RWPE2 (cell line): ENCODE measurements around the gene KIAA1217.

Experiments
- ATAC-seq: fragments of 200-7000 bp; cut with Tn5 transposase; 3 replicates; pipeline ENCODE4 v1.9.1; 2021; ENCODE audit warnings: low read depth
- DNase-seq: peaks from one replicate; pipeline ENCODE4 v3.0.0-alpha.2; 2020; ENCODE audit warnings: low spot score
- H3K27ac ChIP-seq: fragments of 450-650 bp; 2 replicates; pipeline ENCODE4 v1.5.1; 2017; ENCODE audit warnings: mild to moderate bottlenecking; ENCODE audit not compliant: poor library complexity, severe bottlenecking
- H3K27me3 ChIP-seq: fragments of 250-450 bp; sonication (Bioruptor Pico); 2 replicates; pipeline ENCODE4 v1.5.1; 2021; ENCODE audit warnings: mild to moderate bottlenecking, moderate library complexity; ENCODE audit not compliant: insufficient read depth, poor library complexity, severe bottlenecking
- H3K36me3 ChIP-seq: fragments of 250-450 bp; sonication (Bioruptor Pico); 2 replicates; pipeline ENCODE4 v1.5.1; 2020; ENCODE audit warnings: low read depth, mild to moderate bottlenecking, moderate library complexity
- H3K4me1 ChIP-seq: fragments of 250-450 bp; sonication (Bioruptor Pico); 2 replicates; pipeline ENCODE4 v1.5.1; 2021; ENCODE audit warnings: mild to moderate bottlenecking, moderate library complexity; ENCODE audit not compliant: insufficient read depth, poor library complexity, severe bottlenecking
- H3K4me3 ChIP-seq: fragments of 250-450 bp; sonication (Bioruptor Pico); 2 replicates; pipeline ENCODE4 v1.5.1; 2021; ENCODE audit warnings: mild to moderate bottlenecking, moderate library complexity; ENCODE audit not compliant: severe bottlenecking
- H3K9me3 ChIP-seq: fragments of 250-450 bp; sonication (Bioruptor Pico); 2 replicates; pipeline ENCODE4 v1.5.1; 2021; ENCODE audit warnings: mild to moderate bottlenecking, moderate library complexity; ENCODE audit not compliant: severe bottlenecking
- CTCF ChIP-seq: fragments of 450-650 bp; IDR thresholded peaks from one replicate; pipeline ENCODE4 v1.5.1; 2017; ENCODE audit warnings: mild to moderate bottlenecking, moderate library complexity; ENCODE audit not compliant: poor library complexity, severe bottlenecking

KIAA1217 gene

GRCh38 chr10:24213881-24214280 lies 4.9 kb downstream of the KIAA1217 start:
- no peak for DNase-seq
- no peaks in the 10 kb centered on the region for H3K27me3 ChIP-seq
- H3K36me3 ChIP-seq, result no peaks in the 10 kb centered on the region
- no peak for TF ChIP-seq CTCF
- no peaks in the 10 kb centered on the region for H3K9me3 ChIP-seq
- no peak overlapping the region for H3K4me3 ChIP-seq
- peaks cover 9% of the 10 kb centered on the region for H3K4me1 ChIP-seq
- ATAC-seq, result no peak
- H3K27ac ChIP-seq, result no peak overlapping the region

GRCh38 chr10:24214762-24215161 lies 5.8 kb downstream of the KIAA1217 start:
- Histone ChIP-seq H3K27ac (no peak overlapping the region), H3K4me1 (peaks cover 5% of the 10 kb centered on the region), H3K9me3 (no peaks in the 10 kb centered on the region), H3K4me3 (no peak overlapping the region), H3K36me3 (no peaks in the 10 kb centered on the region), H3K27me3 (no peaks in the 10 kb centered on the region)
- no peak for DNase-seq
- no peak for TF ChIP-seq CTCF
- no peak for ATAC-seq

GRCh38 chr10:24215196-24215595 lies 6.3 kb downstream of the KIAA1217 start:
- Histone ChIP-seq H3K27ac (no peak overlapping the region), H3K9me3 (no peaks in the 10 kb centered on the region), H3K4me3 (no peak overlapping the region), H3K27me3 (no peaks in the 10 kb centered on the region), H3K36me3 (no peaks in the 10 kb centered on the region), H3K4me1 (peaks cover 3% of the 10 kb centered on the region)
- TF ChIP-seq CTCF, result no peak
- DNase-seq, result no peak
- ATAC-seq, result no peak

GRCh38 chr10:24215603-24216002 lies 6.7 kb downstream of the KIAA1217 start:
- no peak overlapping the region for H3K27ac ChIP-seq
- DNase-seq, result no peak

More at GRCh38 chr10:24215603-24216002, 6.7 kb downstream of the KIAA1217 start:
- Histone ChIP-seq H3K27me3 (no peaks in the 10 kb centered on the region), H3K4me1 (peaks cover under 1% of the 10 kb centered on the region), H3K36me3 (no peaks in the 10 kb centered on the region), H3K4me3 (no peak overlapping the region), H3K9me3 (no peaks in the 10 kb centered on the region)
- no peak for ATAC-seq
- no peak for TF ChIP-seq CTCF
